ENCODE results near the gene EMP2. TPM values are rescaled to one million over a fixed set of nuclear protein-coding genes. Genes with fewer than 3 reads are reported as not detected.

EMP2 gene
- total RNA-seq, 1 experiment from 2014 or later: 7.1 TPM

DNA sequence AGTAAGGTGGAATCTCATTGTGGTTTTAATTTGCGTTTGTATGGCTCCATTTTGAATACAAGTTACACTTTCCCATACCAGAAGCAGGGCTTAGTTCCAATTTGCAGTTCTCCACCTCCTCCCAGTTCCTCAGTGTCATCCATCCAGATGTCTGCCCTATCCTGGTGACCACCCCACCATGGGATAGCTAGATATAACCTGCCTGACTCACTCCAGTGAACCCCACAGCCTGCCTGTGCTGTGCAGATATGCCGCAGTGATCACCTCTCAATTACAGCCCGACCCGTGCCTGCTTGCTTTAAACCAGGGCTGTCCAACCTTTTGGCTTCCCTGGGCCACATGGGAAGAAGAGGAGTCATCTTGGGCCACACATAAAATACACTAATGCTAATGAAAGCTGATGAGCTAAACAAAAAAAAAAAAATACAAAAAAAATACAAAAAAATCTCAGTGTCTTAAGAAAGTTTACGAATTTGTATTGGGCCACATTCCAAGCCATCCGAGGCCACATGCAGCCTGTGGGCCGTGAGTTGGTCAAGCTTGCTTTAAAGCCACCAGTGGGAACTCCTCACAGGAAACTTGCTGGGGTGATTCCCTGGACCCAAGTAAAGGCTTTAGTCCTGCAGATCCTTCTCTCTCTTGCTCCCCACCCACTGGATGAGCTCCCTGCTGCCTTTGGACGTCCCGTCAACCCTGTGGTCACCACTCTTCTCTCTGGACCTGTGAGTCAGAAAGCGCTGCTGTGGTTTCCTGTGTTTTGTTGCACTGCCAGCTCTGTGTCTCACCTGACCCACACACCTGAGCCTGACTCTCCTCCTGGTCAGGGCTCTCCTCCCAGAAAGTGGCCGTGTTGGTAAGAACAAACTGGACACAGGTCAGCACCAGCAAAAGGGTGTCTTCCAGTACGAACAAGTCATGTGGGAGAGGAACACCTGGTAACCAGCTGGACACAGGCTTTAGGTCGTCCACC is 83.0 kb downstream of the EMP2 start:
- Histone ChIP-seq H3K4me3 (ENCODE audit: insufficient read depth, low read depth, low read length) (no peak overlapping the region), H3K27me3 (ENCODE audit: control insufficient read depth, insufficient read depth, low read length) (no peaks in the 10 kb centered on the region), H3K36me3 (replicated peaks; ENCODE audit: control insufficient read depth, insufficient read depth, low read length) (no peaks in the 10 kb centered on the region)
- no peak for DNase-seq

DNA sequence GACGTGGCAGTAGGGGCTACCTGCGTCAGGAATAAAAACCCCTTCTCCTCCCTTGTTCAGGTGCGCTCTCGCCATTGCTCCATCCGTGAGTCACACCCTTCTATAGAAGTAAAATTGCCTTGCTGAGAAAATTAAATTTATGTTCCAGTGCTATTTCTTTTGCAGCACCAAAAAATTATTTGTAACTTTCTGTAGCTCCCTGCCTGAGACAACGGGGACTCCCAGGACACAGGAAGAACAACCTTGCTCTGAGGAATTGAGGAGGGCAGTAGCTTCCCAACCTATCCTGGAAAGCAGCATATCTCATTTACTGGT is 85.4 kb downstream of the EMP2 start:
- H3K36me3 ChIP-seq (replicated peaks; ENCODE audit: control insufficient read depth, insufficient read depth, low read length): no peaks in the 10 kb centered on the region
- DNase-seq: no peak
- no peak overlapping the region for H3K4me3 ChIP-seq (ENCODE audit: insufficient read depth, low read depth, low read length)
- no peaks in the 10 kb centered on the region for H3K27me3 ChIP-seq (ENCODE audit: control insufficient read depth, insufficient read depth, low read length)

DNA sequence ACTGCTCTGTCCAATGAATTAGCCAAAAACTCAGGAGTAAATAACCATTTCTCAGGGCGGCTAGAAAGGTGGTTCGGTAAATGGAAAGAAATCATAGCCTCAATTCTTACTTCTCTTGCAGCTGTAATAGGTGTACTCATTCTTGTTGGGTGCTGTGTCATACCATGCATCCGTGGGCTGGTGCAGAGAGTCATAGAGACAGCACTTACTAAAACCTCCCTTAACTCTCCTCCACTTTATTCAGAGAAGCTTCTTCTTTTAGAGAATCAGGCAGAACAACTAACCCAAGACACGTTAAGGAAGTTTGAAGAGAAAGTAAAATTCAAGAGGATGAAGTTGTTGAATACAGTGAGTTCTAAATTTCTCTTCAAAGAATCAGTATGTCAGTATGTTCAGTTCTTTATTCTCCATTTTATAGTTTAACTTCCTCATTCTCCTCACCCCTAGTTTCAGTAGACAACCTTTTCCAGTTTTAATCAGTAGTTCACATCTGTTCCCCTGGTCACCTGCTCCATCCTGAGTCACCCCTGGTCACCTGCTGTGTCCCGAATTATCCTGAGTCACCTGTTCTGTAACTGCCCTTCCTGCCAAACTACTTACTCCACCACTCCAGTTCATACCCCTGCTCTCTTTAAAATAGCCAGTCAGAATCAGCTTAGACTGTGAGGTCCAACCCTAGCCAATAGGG is 85.9 kb downstream of the EMP2 start:
- Histone ChIP-seq H3K4me3 (ENCODE audit: insufficient read depth, low read depth, low read length) (no peak overlapping the region), H3K27me3 (ENCODE audit: control insufficient read depth, insufficient read depth, low read length) (no peaks in the 10 kb centered on the region), H3K36me3 (replicated peaks; ENCODE audit: control insufficient read depth, insufficient read depth, low read length) (no peaks in the 10 kb centered on the region)
- DNase-seq: no peak

DNA sequence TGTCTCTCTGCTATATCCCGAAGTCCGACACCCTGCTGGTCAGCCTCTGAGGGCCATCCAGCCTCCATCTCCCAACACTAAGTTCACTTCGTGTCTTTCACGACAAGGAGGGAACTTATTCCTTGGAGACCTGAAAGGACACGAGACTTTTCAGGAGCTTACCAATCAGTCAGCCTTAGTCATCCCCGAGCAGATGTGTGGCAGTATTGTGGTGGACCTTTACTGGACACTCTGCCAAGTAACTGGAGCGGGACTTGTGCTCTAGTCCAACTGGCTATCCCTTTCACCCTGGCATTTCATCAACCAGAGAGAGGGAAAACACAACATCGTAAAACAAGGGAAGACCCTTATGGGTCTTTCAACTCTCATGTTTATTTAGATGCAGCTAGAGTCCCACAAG is 87.1 kb downstream of the EMP2 start:
- no peak overlapping the region for H3K4me3 ChIP-seq (ENCODE audit: insufficient read depth, low read depth, low read length)
- H3K36me3 ChIP-seq (replicated peaks; ENCODE audit: control insufficient read depth, insufficient read depth, low read length): no peaks in the 10 kb centered on the region
- no peak for DNase-seq
- H3K27me3 ChIP-seq (ENCODE audit: control insufficient read depth, insufficient read depth, low read length): no peaks in the 10 kb centered on the region

DNA sequence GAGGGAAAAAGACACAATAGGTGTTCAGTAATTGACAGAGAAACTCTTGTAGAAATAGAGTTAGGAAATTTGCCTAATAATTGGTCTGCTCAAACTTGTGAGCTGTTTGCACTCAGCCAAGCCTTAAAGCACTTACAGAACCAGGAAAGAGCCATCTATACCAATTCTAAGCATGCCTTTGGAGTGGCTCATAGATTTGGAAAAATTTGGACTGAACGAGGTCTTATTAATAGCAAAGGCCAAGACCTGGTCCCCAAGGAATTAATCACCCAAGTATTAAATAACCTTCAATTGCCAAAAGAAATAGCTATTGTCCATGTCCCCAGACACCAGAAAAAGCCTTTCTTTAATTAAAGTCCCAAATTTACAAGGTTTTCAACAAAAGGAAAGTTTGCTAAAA is 90.3 kb downstream of the EMP2 start:
- no peaks in the 10 kb centered on the region for H3K27me3 ChIP-seq (ENCODE audit: control insufficient read depth, insufficient read depth, low read length)
- no peak overlapping the region for H3K4me3 ChIP-seq (ENCODE audit: insufficient read depth, low read depth, low read length)
- no peak for DNase-seq

DNA sequence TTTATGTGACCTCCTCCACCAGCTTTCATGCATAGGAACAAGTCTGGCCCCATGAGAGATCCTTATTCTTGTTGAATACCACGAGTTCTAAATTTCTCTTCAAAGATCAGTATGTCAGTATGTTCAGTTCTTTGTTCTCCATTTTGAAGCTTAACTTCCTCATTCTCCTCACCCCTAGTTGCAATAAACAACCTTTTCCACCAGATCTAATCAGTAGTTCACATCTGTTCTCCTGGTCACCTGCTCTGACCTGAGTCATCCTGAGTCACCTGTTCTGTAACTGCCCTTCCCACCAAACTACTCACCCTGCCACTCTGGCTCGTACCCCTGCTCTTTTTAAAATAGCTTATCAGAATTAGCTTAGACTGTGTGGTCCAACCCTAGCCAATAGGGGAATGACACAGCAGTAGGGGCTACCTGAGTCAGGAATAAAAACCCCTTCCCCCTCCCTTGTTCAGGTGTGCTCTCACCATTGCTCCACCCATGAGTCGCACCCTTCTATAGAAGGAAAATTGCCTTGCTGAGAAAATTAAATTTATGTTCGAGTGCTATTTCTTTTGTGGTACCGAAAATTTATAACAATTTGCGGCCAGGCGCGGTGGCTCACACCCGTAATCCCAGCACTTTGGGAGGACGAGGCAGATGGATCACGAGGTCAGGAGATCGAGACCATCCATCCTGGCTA is 94.6 kb downstream of the EMP2 start:
- H3K36me3 ChIP-seq (replicated peaks; ENCODE audit: control insufficient read depth, insufficient read depth, low read length): no peaks in the 10 kb centered on the region; the same call in 1 of the 2 replicates
- H3K4me3 ChIP-seq (ENCODE audit: insufficient read depth, low read depth, low read length): no peak overlapping the region
- H3K27me3 ChIP-seq (ENCODE audit: control insufficient read depth, insufficient read depth, low read length): no peaks in the 10 kb centered on the region
- no peak for DNase-seq

More for the DNA sequence above, 90.3 kb downstream of the EMP2 start:
- H3K36me3 ChIP-seq (replicated peaks; ENCODE audit: control insufficient read depth, insufficient read depth, low read length): no peaks in the 10 kb centered on the region

DNA sequence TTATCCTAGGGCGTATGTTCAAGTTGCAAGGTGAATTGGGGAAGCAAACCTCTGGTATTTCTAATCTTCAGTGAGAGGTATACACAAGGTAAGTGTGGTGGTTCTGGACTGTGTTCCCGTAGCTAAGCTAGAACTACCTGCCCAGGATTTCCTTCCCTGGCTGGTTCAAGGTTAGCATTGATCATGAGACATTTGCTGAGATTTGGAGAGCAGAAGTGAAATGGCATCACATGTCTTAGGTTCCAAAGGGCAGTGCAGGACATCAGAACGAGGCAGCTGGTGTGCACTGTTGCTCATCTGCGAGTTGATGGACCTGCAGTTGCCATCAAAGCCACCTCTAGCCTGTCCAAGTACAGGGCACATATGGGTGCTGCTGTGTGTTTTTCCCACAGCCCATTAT is 95.2 kb downstream of the EMP2 start:
- Histone ChIP-seq H3K27me3 (ENCODE audit: control insufficient read depth, insufficient read depth, low read length) (no peaks in the 10 kb centered on the region), H3K36me3 (replicated peaks; ENCODE audit: control insufficient read depth, insufficient read depth, low read length) (no peaks in the 10 kb centered on the region; the same call in 1 of the 2 replicates), H3K4me3 (ENCODE audit: insufficient read depth, low read depth, low read length) (no peak overlapping the region)
- DNase-seq: no peak

DNA sequence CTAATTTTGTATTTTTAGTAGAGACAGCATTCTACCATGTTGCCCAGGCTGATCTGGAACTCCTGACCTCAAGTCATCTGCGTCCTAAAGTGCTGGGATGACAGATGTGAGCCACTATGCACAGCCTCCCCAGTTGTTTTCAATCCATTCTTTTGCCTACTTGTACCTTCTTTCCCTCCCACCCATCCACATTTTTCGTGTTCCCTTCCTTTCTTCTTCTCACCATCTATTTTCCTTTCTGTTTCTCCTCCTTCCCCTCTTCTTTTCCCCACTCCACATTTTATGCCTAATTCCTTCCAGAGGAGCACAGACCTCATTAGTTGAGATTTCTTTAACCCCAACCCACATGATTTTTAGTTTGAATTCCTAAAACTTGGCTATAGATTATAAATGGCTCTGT is 100.2 kb downstream of the EMP2 start:
- no peak overlapping the region for H3K4me3 ChIP-seq (ENCODE audit: insufficient read depth, low read depth, low read length)
- no peak for DNase-seq
- H3K36me3 ChIP-seq (replicated peaks; ENCODE audit: control insufficient read depth, insufficient read depth, low read length): no peaks in the 10 kb centered on the region; the same call in 1 of the 2 replicates
- H3K27me3 ChIP-seq (ENCODE audit: control insufficient read depth, insufficient read depth, low read length): no peaks in the 10 kb centered on the region

Other genes starting within 250 kb of the EMP2 start
- 20.4 and 22.8 TPM in 2 replicates for gene ATF7IP2, start 194.5 kb downstream of the EMP2 start, total RNA-seq (2014; rRNA removed; shearing (Covaris generic))
- 0.31 TPM in 1 of 2 replicates, not detected in the other for gene TEKT5, start 114.3 kb upstream of the EMP2 start, total RNA-seq (2014; rRNA removed; shearing (Covaris generic))
- gene NUBP1, start 163.2 kb upstream of the EMP2 start, total RNA-seq (2014; rRNA removed; shearing (Covaris generic)): 21.3 and 30.3 TPM in 2 replicates
- gene TVP23A, start 238.2 kb upstream of the EMP2 start, total RNA-seq (2014; rRNA removed; shearing (Covaris generic)): 0.26 and 0.55 TPM in 2 replicates